Testis (tissue), 3 donors: ENCODE measurements around the gene FBXO24. TPM values are rescaled to one million over a fixed set of nuclear protein-coding genes. Genes with fewer than 3 reads are reported as not detected.

Experiments
- DNase-seq: peaks from one replicate; pipeline ENCODE4 v3.0.0-alpha.2; 2019
- H3K27ac ChIP-seq, 2 donors: fragments of 200-600 bp; sonication (generic); one replicate each; pipeline ENCODE4 v1.5.1; 2019
- H3K27me3 ChIP-seq: fragments of 200-600 bp; sonication (generic); one replicate; pipeline ENCODE4 v1.5.1; 2019
- H3K36me3 ChIP-seq: fragments of 200-600 bp; sonication (generic); one replicate; pipeline ENCODE4 v1.5.1; 2017; ENCODE audit warnings: low read depth; ENCODE audit errors: missing control alignments
- H3K4me1 ChIP-seq: fragments of 200-600 bp; sonication (generic); one replicate; pipeline ENCODE4 v1.5.1; 2019
- H3K4me3 ChIP-seq, 2 donors: fragments of 200-600 bp; sonication (generic); one replicate each; pipeline ENCODE4 v1.5.1; 2017 to 2019
- H3K9me3 ChIP-seq: fragments of 200-600 bp; sonication (generic); one replicate; pipeline ENCODE4 v1.5.1; 2017
- POLR2A ChIP-seq: fragments of 450-650 bp; IDR thresholded peaks from one replicate; pipeline ENCODE4 v1.6.1; 2017; ENCODE audit warnings: antibody characterized with exemption, mild to moderate bottlenecking, moderate library complexity
- WGBS, 2 donors: methylation state at CpG; one replicate each; pipeline ENCODE4 v1.1.5; 2018; 5-methylcytosine and 5-hydroxymethylcytosine counted together
- intact Hi-C: fragments of 100-400 bp; cut with DNase I; formaldehyde crosslinking; loops from one replicate; pipeline ENCODE4 v1.15.1; 2023; ENCODE audit warnings: low total_unique reads
- polyA plus RNA-seq: library from polyadenylated mRNA; stranded (reverse); fragments of 350-450 nt; fragmentation: Illumina TruSeq; extraction: RNeasy Lipid Tissue Mini Kit (QIAGEN cat#74804); gene quantifications from one replicate; pipeline ENCODE4 v1.2.3, GENCODE V29; 2014; ENCODE audit warnings: low read depth, low replicate concordance; ENCODE audit not compliant: insufficient read depth
- total RNA-seq, 2 donors: library from RNA; depleted of rRNA; stranded (reverse); fragments of >200 nt; gene quantifications; one replicate each; pipeline ENCODE4 v1.2.3, GENCODE V29; 2016
- TF ChIP-seq, protein P1 (sequence below), 3 experiments: fragments of 450-650 bp in 2 of 3; fragments of 200-600 bp in 1 of 3; sonication (generic) in 1 of 3; IDR thresholded peaks; one replicate each; pipeline ENCODE4 v1.5.1; 2016 to 2019; ENCODE audit warnings: antibody characterized with exemption in 3 of 3, mild to moderate bottlenecking in 2 of 3, moderate library complexity in 1 of 3

FBXO24 gene
- total and polyA plus RNA-seq, 3 donors from 2014 or later: 37.5 to 112 (median 74.5) TPM

DNA sequence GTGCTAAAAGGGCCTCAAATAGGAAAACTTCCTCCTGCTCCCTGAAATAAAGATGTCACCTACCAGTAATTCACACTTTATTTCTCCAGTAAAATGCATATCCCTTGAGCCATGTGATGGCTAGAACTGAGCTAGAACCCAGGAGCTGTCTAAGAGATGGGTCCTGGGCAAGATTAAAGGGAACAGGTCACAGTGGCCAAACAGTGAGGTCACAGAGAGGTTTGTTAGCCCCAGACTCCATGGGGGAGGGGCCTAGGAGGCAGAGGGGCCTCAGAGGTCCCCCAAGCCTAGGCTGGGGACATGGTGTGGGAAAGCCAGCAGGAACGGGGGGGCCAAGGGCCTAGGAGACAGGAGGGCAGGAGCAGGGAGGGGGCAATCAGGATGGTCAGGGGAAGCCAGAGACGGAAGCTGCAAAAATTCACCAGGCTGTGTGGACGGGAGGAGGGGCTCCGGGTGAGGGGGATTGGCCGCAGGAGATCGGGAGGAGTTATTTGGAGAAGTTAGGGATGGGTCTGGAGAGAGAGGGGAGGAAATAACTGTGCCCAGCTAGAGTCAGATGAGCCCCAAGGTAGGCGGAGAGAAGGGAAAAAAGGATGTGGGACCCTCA lies 3.3 kb downstream of the FBXO24 start:
- DNase-seq: no peak
- Histone ChIP-seq H3K4me3 (no peak overlapping the region), H3K9me3 (no peaks in the 10 kb centered on the region), H3K4me1 (peaks cover 12% of the 10 kb centered on the region), H3K36me3 (no peaks in the 10 kb centered on the region), H3K27ac (no peak overlapping the region), H3K27me3 (no peaks in the 10 kb centered on the region)
- intact Hi-C loops: no loop called here
- 48 to 75% methylated on average over 7 of the region's 7 CpGs for WGBS, 2 donors
- TF ChIP-seq POLR2A: no peak
- TF ChIP-seq, protein P1, sequence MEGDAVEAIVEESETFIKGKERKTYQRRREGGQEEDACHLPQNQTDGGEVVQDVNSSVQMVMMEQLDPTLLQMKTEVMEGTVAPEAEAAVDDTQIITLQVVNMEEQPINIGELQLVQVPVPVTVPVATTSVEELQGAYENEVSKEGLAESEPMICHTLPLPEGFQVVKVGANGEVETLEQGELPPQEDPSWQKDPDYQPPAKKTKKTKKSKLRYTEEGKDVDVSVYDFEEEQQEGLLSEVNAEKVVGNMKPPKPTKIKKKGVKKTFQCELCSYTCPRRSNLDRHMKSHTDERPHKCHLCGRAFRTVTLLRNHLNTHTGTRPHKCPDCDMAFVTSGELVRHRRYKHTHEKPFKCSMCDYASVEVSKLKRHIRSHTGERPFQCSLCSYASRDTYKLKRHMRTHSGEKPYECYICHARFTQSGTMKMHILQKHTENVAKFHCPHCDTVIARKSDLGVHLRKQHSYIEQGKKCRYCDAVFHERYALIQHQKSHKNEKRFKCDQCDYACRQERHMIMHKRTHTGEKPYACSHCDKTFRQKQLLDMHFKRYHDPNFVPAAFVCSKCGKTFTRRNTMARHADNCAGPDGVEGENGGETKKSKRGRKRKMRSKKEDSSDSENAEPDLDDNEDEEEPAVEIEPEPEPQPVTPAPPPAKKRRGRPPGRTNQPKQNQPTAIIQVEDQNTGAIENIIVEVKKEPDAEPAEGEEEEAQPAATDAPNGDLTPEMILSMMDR (IDR thresholded peaks at IDR 0.05): no peak

DNA sequence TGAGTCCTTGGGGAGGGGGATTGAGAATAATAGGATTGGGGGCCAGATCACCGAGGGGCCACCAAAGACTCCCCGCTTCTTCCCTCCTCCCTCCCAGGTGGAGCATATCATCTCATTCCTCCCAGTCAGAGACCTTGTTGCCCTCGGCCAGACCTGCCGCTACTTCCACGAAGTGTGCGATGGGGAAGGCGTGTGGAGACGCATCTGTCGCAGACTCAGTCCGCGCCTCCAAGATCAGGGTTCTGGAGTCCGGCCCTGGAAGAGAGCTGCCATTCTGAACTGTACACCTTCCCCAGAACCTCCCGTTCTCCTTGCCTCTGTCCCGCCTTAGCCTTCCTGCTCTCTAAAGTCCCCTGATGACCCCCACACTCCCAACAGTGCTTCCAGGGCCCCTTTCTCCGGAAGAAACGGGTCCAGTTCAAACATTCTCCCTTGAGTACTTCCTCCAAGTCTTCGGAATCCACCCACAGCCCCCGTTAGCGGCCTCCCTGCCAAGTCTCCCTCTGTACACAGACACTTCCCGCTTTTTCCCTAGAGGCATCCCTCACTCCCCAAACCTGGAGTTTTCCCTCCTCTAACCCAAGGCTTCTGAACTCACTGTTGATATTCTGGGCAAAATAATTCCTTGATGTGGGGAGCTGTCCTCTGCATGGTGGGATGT lies 4.1 kb downstream of the FBXO24 start:
- 36 to 50% methylated on average over 13 to 20 of the region's 20 CpGs for WGBS, 2 donors
- DNase-seq: no peak
- intact Hi-C loops: no loop called here
- H3K27me3 ChIP-seq: no peaks in the 10 kb centered on the region
- peak overlapping the region in 1 of 2 donors; percentile 50 for H3K27ac ChIP-seq
- TF ChIP-seq, protein P1 (IDR thresholded peaks at IDR 0.05): no peak
- TF ChIP-seq POLR2A: no peak
- H3K4me1 ChIP-seq: peaks cover 6% of the 10 kb centered on the region
- no peaks in the 10 kb centered on the region for H3K36me3 ChIP-seq
- no peaks in the 10 kb centered on the region for H3K9me3 ChIP-seq
- H3K4me3 ChIP-seq: peak overlapping the region in 1 of 2 donors; percentile 12

DNA sequence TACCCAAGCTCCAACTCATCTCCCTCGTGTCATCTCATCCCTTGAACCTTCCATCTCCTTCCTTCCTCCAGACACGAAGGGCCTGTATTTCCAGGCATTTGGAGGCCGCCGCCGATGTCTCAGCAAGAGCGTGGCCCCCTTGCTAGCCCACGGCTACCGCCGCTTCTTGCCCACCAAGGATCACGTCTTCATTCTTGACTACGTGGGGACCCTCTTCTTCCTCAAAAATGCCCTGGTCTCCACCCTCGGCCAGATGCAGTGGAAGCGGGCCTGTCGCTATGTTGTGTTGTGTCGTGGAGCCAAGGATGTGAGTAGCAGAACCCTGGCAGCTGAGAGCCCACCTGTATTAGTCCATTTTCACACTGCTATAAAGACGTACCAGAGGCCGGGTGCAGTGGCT lies 5.5 kb downstream of the FBXO24 start:
- TF ChIP-seq, protein P1 (IDR thresholded peaks at IDR 0.05): no peak
- no peak for TF ChIP-seq POLR2A
- no peaks in the 10 kb centered on the region for H3K9me3 ChIP-seq
- H3K36me3 ChIP-seq: no peaks in the 10 kb centered on the region
- H3K4me1 ChIP-seq: peaks cover 6% of the 10 kb centered on the region
- no peak overlapping the region for H3K27ac ChIP-seq
- intact Hi-C loops: no loop called here
- H3K4me3 ChIP-seq: no peak overlapping the region
- 96 to 98% methylated on average over 17 of the region's 17 CpGs for WGBS, 2 donors
- no peak for DNase-seq
- no peaks in the 10 kb centered on the region for H3K27me3 ChIP-seq

DNA sequence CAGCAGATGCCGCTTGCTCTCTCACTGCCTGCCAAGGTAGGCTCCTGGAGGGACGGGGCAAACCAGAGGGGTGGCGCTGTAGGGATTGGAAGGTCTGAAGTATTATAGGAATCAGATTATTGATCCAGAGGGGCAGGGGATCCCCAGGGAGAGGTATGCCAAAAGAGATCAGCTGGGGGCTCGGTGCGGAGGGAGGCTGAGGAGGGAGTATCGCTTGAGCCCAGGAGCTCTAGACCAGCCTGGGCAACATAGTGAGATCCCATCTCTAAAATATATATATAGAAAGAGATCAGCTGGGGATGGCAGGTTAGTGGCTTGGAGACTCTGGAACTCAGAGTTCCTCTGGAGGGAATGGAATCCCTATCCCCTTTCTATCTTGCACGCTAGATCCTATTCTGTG lies 9.1 kb downstream of the FBXO24 start:
- H3K4me3 ChIP-seq: no peak overlapping the region
- no peaks in the 10 kb centered on the region for H3K9me3 ChIP-seq
- DNase-seq: no peak
- H3K36me3 ChIP-seq: no peaks in the 10 kb centered on the region
- intact Hi-C loops: no loop called here
- H3K27ac ChIP-seq: no peak overlapping the region
- H3K27me3 ChIP-seq: no peaks in the 10 kb centered on the region
- WGBS, 2 donors: 96 to 98% methylated on average over 7 of the region's 7 CpGs
- H3K4me1 ChIP-seq: peaks cover 10% of the 10 kb centered on the region
- TF ChIP-seq, protein P1 (IDR thresholded peaks at IDR 0.05): no peak
- TF ChIP-seq POLR2A: no peak

DNA sequence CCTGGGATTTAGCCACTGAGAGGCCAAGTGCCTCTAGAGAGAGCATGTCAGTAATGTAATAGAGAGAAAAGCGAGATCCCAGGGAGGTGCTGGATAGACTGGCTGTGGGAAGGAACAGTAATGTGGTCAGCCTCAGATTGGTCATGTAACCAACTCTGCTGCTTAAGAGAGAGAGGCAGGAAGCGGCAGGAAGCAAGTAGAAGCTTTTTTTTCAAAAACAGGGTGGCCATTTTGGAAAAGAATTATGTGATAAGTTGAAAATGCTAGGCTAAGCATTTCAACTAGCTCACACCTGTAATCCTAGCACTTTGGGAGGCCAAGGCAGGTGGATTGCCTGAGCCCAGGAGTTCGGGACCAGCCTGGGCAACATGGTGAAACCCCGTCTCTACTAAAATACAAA lies 12.3 kb downstream of the FBXO24 start:
- H3K36me3 ChIP-seq: no peaks in the 10 kb centered on the region
- no peaks in the 10 kb centered on the region for H3K9me3 ChIP-seq
- DNase-seq: no peak
- H3K27me3 ChIP-seq: no peaks in the 10 kb centered on the region
- no peak overlapping the region for H3K27ac ChIP-seq
- WGBS, 2 donors: 92 to 95% methylated on average over 4 of the region's 4 CpGs
- TF ChIP-seq, protein P1 (IDR thresholded peaks at IDR 0.05): no peak
- no peak for TF ChIP-seq POLR2A
- intact Hi-C loops: no loop called here
- peaks cover 20% of the 10 kb centered on the region for H3K4me1 ChIP-seq
- H3K4me3 ChIP-seq: no peak overlapping the region
